Stomach (tissue), 4 donors: ENCODE results near the gene DCTN5.

Experiments
- CTCF ChIP-seq, 7 experiments: fragments of 450-650 bp in 4 of 7; fragments of 200-600 bp in 3 of 7; sonication (generic) in 3 of 7; IDR thresholded peaks; one replicate each; pipeline ENCODE4 v1.5.1; 2016 to 2019; ENCODE audit warnings: antibody characterized with exemption in 7 of 7, control low read depth in 2 of 7, mild to moderate bottlenecking in 1 of 7
- POLR2AphosphoS5 ChIP-seq, 3 donors: sonication (generic); formaldehyde crosslinking; IDR thresholded peaks; one replicate each; pipeline ENCODE4 v1.6.1; 2016; ENCODE audit warnings: antibody characterized with exemption in 3 of 3

GRCh38 chr16:23704772-23705516 lies 63.7 kb downstream of the DCTN5 start:
- TF ChIP-seq CTCF (IDR thresholded peaks at IDR 0.05) (no peak), POLR2AphosphoS5 (IDR thresholded peaks at IDR 0.05) (no peak)
